K562 (cell line): Measurements from ENCODE around the gene HIVEP1. TPM values are rescaled to one million over a fixed set of nuclear protein-coding genes. Genes with fewer than 3 reads are reported as not detected.

ENCODE experiments used
- ATAC-seq: fragments of 200-7000 bp; cut with Tn5 transposase; 3 replicates; pipeline ENCODE4 v1.9.1; 2020; ENCODE audit warnings: moderate library complexity
- BruUV-seq: library from RNA; stranded (reverse); fragments of 400-500 nt; replicated peaks from 2 replicates; lab custom pipeline; 2021; lab: Mats Ljungman, UMichigan
- CTCF ChIA-PET: fragments of 300-600 bp; formaldehyde crosslinking; extraction: SDS; loops from one replicate; lab custom pipeline; 2021; ENCODE audit warnings: low intra/inter-chr PET ratio; lab: Yijun Ruan, JAX
- POLR2A ChIA-PET: fragments of 300-600, 350-650 bp; sonication (Branson Sonifier 250); formaldehyde crosslinking; extraction: SDS; loops from one replicate; lab custom pipeline; 2021; ENCODE audit warnings: antibody characterized with exemption, inconsistent platforms; lab: Yijun Ruan, JAX
- DNase-seq, 4 experiments: peaks; one replicate each; pipeline versions ENCODE4 v3.0.0 to v3.0.0-alpha.2; 2011 to 2018; ENCODE audit warnings: low spot score in 3 of 4, mixed read lengths in 3 of 4; ENCODE audit errors: extremely low read depth in 1 of 4
- FAIRE-seq: peaks from 2 replicates; lab custom pipeline; 2011; peaks lifted over from hg19 to GRCh38; lab: Jason Lieb, UNC
- H2AFZ ChIP-seq: 2 replicates; pipeline ENCODE4 v1.6.0; 2011; ENCODE audit warnings: low read depth, low read length, control low read depth, inconsistent platforms
- H3K27ac ChIP-seq: fragments of 200-600 bp; 3 replicates; pipeline ENCODE4 v1.8.0; 2011; ENCODE audit warnings: low read depth, mild to moderate bottlenecking, control low read depth, inconsistent platforms, low read length, moderate library complexity, mixed read lengths; ENCODE audit errors: extremely low read depth
- H3K27me3 ChIP-seq, 2 experiments: fragments of 300-600 bp in 1 of 2; 2 replicates in 1 of 2; 3 replicates in 1 of 2; pipeline versions ENCODE4 v1.6.0 to v1.8.0; 2011; ENCODE audit warnings: inconsistent platforms in 2 of 2, low read length in 2 of 2, mild to moderate bottlenecking in 1 of 2, mixed read lengths in 1 of 2, moderate library complexity in 1 of 2; ENCODE audit not compliant: control insufficient read depth in 2 of 2, insufficient read depth in 2 of 2
- H3K36me3 ChIP-seq: fragments of 300-600 bp; 3 replicates; pipeline ENCODE4 v1.8.0; 2011; ENCODE audit warnings: mild to moderate bottlenecking, low read length, inconsistent platforms; ENCODE audit not compliant: control insufficient read depth, insufficient read depth
- H3K4me1 ChIP-seq, 2 experiments: fragments of 200-600 bp in 1 of 2; replicated peaks in 1 of 2; 2 replicates in 1 of 2; 3 replicates in 1 of 2; pipeline versions ENCODE4 v1.5.1 to v1.8.0; 2011; ENCODE audit warnings: inconsistent platforms in 2 of 2, low read length in 2 of 2, mild to moderate bottlenecking in 1 of 2, mixed read lengths in 1 of 2, moderate library complexity in 1 of 2; ENCODE audit not compliant: control insufficient read depth in 2 of 2, insufficient read depth in 2 of 2
- H3K4me2 ChIP-seq: 2 replicates; pipeline ENCODE4 v1.6.1; 2011; ENCODE audit warnings: low read length, control low read depth, inconsistent platforms, mixed read lengths; ENCODE audit not compliant: insufficient read depth
- H3K4me3 ChIP-seq: fragments of 200-600 bp; sonication (generic), shearing (Covaris generic); 2 replicates; pipeline ENCODE4 v1.5.1; 2016; ENCODE audit warnings: control low read depth, inconsistent platforms
- H3K79me2 ChIP-seq: fragments of 200-600 bp; 3 replicates; pipeline ENCODE4 v1.8.0; 2011; ENCODE audit warnings: low read length, inconsistent platforms; ENCODE audit not compliant: control insufficient read depth, insufficient read depth
- H3K9ac ChIP-seq, 2 experiments: 2 replicates each; pipeline versions ENCODE4 v1.6.0 to v1.6.1; 2011; ENCODE audit warnings: low read depth in 2 of 2, low read length in 2 of 2, control low read depth in 1 of 2, inconsistent platforms in 1 of 2, mild to moderate bottlenecking in 1 of 2, mixed read lengths in 1 of 2; ENCODE audit not compliant: insufficient read depth in 1 of 2
- H3K9me1 ChIP-seq: one replicate; pipeline ENCODE4 v1.6.0; 2011; ENCODE audit warnings: inconsistent platforms, mild to moderate bottlenecking, low read length, moderate library complexity; ENCODE audit not compliant: control insufficient read depth, insufficient read depth
- H3K9me3 ChIP-seq: replicated peaks from 2 replicates; pipeline ENCODE4 v1.5.1; 2011; ENCODE audit warnings: low read depth, low read length, inconsistent platforms; ENCODE audit not compliant: control insufficient read depth, insufficient read depth
- H4K20me1 ChIP-seq: replicated peaks from 2 replicates; pipeline ENCODE4 v1.6.1; 2011; ENCODE audit warnings: low read length, inconsistent platforms, mixed read lengths; ENCODE audit not compliant: control insufficient read depth, insufficient read depth
- MTA2 ChIP-seq: fragments of 450-650 bp; IDR thresholded peaks from 2 replicates; pipeline ENCODE4 v1.6.1; 2016; ENCODE audit warnings: low read depth
- ZNF57 ChIP-seq: fragments of 450-650 bp; formaldehyde crosslinking; IDR thresholded peaks from 2 replicates; pipeline ENCODE4 v1.4.0; 2020; ENCODE audit warnings: mild to moderate bottlenecking, moderate library complexity
- ZNF717 ChIP-seq: fragments of 250-450 bp; sonication (Bioruptor Pico); IDR thresholded peaks from 2 replicates; pipeline ENCODE4 v1.5.0; 2021
- WGBS: fragments of 100-300 bp; shearing (Covaris generic); methylation state at CpG from one replicate; pipeline ENCODE4 v1.1.6; 2016; ENCODE audit warnings: low coverage, mixed read lengths; ENCODE audit not compliant: insufficient coverage; ENCODE audit errors: missing lambda C conversion rate; 5-methylcytosine and 5-hydroxymethylcytosine counted together
- in situ Hi-C: fragments of 300-500 bp; cut with MboI; formaldehyde crosslinking; loops from 4 replicates; pipeline ENCODE4 v1.15.0; 2018; ENCODE audit warnings: inconsistent platforms, mixed read lengths
- intact Hi-C: fragments of 100-400 bp; cut with micrococcal nuclease; formaldehyde crosslinking; loops from 2 replicates; pipeline ENCODE4 v1.14.2; 2022
- polyA plus RNA-seq, 8 experiments: library from polyadenylated mRNA; depleted of rRNA in 4 of 8; stranded (reverse) in 5 of 8; unstranded in 3 of 8; fragments of >200 nt; fragmentation: Nextera tagmentation in 2 of 8; fragmentation: Illumina TruSeq in 1 of 8; extraction: Ambion mirVana in 2 of 8; extraction: Trizol in 1 of 8; gene quantifications; 2 replicates each; pipeline versions ENCODE4 v1.2.1 to v1.2.3, GENCODE V29; 2011 to 2014; ENCODE audit warnings: inconsistent platforms in 1 of 8, missing spikeins in 1 of 8
- total RNA-seq, 7 experiments: library from RNA; depleted of rRNA in 6 of 7; stranded (reverse); fragments of >200 nt in 6 of 7; fragmentation: Illumina TruSeq in 2 of 7; extraction: Trizol in 2 of 7; gene quantifications; 2 replicates each; pipeline versions ENCODE4 v1.2.1 to v1.2.3, GENCODE V29; 2011 to 2021; ENCODE audit warnings: low replicate concordance in 1 of 7
- TF ChIP-seq, protein P1 (sequence below): IDR thresholded peaks from 2 replicates; pipeline ENCODE4 v1.6.1; 2011; ENCODE audit warnings: borderline replicate concordance, low read depth, mild to moderate bottlenecking, moderate library complexity, low read length; ENCODE audit not compliant: insufficient read depth, poor library complexity, severe bottlenecking

The HIVEP1 gene
- total and polyA plus RNA-seq, 9 of the 15 experiments (the other 6 are each of a cell fraction or from before 2014, with no cell fraction given): 6.0 to 33.3 (median 21.7) TPM

GRCh38 chr6:11971154-11971553, 41.0 kb upstream of the HIVEP1 start:
- no peaks in the 10 kb centered on the region for H3K27me3 ChIP-seq
- ChIA-PET POLR2A (interaction anchor here (1.4 kb wide), 1 partner anchor 11 kb away, joined by 3 read pairs; no protein-coding TSS in a partner anchor), CTCF (no interaction called here)
- peaks cover 9 to 26% of the 10 kb centered on the region in 2 experiments for H3K4me1 ChIP-seq
- no peaks in the 10 kb centered on the region for H3K36me3 ChIP-seq
- ATAC-seq (no peak), DNase-seq (no peak), FAIRE-seq (no peak)
- no peak overlapping the region for H3K4me3 ChIP-seq
- intact Hi-C loops (no loop called here), in situ Hi-C loops (no loop called here)
- no peak for TF ChIP-seq ZNF717 (CRISPR knock-in tag)
- TF ChIP-seq, protein P1, sequence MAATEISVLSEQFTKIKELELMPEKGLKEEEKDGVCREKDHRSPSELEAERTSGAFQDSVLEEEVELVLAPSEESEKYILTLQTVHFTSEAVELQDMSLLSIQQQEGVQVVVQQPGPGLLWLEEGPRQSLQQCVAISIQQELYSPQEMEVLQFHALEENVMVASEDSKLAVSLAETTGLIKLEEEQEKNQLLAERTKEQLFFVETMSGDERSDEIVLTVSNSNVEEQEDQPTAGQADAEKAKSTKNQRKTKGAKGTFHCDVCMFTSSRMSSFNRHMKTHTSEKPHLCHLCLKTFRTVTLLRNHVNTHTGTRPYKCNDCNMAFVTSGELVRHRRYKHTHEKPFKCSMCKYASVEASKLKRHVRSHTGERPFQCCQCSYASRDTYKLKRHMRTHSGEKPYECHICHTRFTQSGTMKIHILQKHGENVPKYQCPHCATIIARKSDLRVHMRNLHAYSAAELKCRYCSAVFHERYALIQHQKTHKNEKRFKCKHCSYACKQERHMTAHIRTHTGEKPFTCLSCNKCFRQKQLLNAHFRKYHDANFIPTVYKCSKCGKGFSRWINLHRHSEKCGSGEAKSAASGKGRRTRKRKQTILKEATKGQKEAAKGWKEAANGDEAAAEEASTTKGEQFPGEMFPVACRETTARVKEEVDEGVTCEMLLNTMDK: no peak
- no peak overlapping the region for H3K27ac ChIP-seq
- BruUV-seq: no TSS peak
- no peaks in the 10 kb centered on the region for H4K20me1 ChIP-seq
- 40% methylated on average over 2 of the region's 2 CpGs for WGBS
- no peak overlapping the region for H3K9ac ChIP-seq
- H3K9me1 ChIP-seq: no peaks in the 10 kb centered on the region
- H3K9me3 ChIP-seq: peaks cover 3% of the 10 kb centered on the region; the same call in 1 of the 2 replicates
- H3K4me2 ChIP-seq: no peak overlapping the region
- no peaks in the 10 kb centered on the region for H3K79me2 ChIP-seq
- H2AFZ ChIP-seq: no peak overlapping the region

DNA sequence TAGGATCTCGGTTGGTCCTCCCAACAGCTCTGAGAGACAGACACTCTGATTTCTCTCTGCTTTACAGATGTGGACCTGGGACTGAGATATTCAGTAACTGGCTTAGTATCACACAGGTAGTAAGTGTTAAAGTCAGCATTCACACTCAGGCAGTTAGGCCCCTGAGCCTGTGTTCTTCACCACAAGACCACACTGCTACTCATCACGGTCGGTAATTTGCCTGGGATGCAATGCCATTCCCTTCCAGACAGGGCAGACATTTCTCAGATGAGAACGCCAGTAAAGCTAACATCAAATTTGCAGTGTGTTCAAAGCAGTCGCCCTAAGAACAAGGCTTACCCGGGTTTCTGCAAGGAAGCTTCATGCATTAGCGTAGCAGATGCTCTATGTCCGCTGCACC, 39.8 kb upstream of the HIVEP1 start:
- H3K4me2 ChIP-seq: no peak overlapping the region
- TF ChIP-seq MTA2 (no peak), ZNF57 (CRISPR knock-in tag) (no peak)
- DNase-seq: no peak
- FAIRE-seq: no peak
- H2AFZ ChIP-seq: peak overlapping the region; percentile 19
- no peaks in the 10 kb centered on the region for H3K9me1 ChIP-seq
- no peaks in the 10 kb centered on the region for H3K36me3 ChIP-seq
- H3K4me3 ChIP-seq: no peak overlapping the region
- no peak overlapping the region for H3K27ac ChIP-seq
- intact Hi-C loops: no loop called here
- H4K20me1 ChIP-seq: no peaks in the 10 kb centered on the region
- CTCF ChIA-PET: no interaction called here
- no peak overlapping the region for H3K9ac ChIP-seq
- H3K4me1 ChIP-seq: peaks cover 8 to 29% of the 10 kb centered on the region in 2 experiments
- H3K27me3 ChIP-seq: no peaks in the 10 kb centered on the region
- no peaks in the 10 kb centered on the region for H3K79me2 ChIP-seq
- BruUV-seq: no TSS peak
- peaks cover 3% of the 10 kb centered on the region; the same call in 1 of the 2 replicates for H3K9me3 ChIP-seq
- in situ Hi-C loops: no loop called here
- no peak for ATAC-seq
- 76% methylated on average over 8 of the region's 8 CpGs for whole genome bisulfite sequencing
- POLR2A ChIA-PET: interaction anchor here (0.9 to 1.0 kb wide), 2 partner anchors 13 to 20 kb away, joined by 3 read pairs; no protein-coding TSS in a partner anchor
